RWPE1 (cell line): ENCODE measurements around the gene SRSF9.
"Not testable (repeated sequence)": the region's sequence is repeated elsewhere in the genome, so short reads cannot be mapped to it uniquely, and the experiment has no call there.

ENCODE experiments used
- CTCF ChIA-PET: fragments of 350-600 bp; sonication (Branson Sonifier 250); formaldehyde crosslinking; extraction: SDS; loops from one replicate; lab custom pipeline; 2021; lab: Yijun Ruan, JAX
- POLR2A ChIA-PET: fragments of 400-600 bp; formaldehyde crosslinking; extraction: SDS; loops from one replicate; lab custom pipeline; 2020; ENCODE audit warnings: antibody characterized with exemption; ENCODE audit not compliant: low non-redundant PET; lab: Yijun Ruan, JAX
- DNase-seq: peaks from one replicate; pipeline ENCODE4 v3.0.0; 2012; ENCODE audit warnings: low spot score
- H3K27ac ChIP-seq: fragments of 450-650 bp; 2 replicates; pipeline ENCODE4 v1.5.1; 2017
- TF ChIP-seq, protein P1 (sequence below): fragments of 450-650 bp; conservative IDR thresholded peaks from 2 replicates; pipeline ENCODE4 v1.5.1; 2017; ENCODE audit warnings: low read depth, mild to moderate bottlenecking

SRSF9 gene, protein sequence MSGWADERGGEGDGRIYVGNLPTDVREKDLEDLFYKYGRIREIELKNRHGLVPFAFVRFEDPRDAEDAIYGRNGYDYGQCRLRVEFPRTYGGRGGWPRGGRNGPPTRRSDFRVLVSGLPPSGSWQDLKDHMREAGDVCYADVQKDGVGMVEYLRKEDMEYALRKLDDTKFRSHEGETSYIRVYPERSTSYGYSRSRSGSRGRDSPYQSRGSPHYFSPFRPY

DNA sequence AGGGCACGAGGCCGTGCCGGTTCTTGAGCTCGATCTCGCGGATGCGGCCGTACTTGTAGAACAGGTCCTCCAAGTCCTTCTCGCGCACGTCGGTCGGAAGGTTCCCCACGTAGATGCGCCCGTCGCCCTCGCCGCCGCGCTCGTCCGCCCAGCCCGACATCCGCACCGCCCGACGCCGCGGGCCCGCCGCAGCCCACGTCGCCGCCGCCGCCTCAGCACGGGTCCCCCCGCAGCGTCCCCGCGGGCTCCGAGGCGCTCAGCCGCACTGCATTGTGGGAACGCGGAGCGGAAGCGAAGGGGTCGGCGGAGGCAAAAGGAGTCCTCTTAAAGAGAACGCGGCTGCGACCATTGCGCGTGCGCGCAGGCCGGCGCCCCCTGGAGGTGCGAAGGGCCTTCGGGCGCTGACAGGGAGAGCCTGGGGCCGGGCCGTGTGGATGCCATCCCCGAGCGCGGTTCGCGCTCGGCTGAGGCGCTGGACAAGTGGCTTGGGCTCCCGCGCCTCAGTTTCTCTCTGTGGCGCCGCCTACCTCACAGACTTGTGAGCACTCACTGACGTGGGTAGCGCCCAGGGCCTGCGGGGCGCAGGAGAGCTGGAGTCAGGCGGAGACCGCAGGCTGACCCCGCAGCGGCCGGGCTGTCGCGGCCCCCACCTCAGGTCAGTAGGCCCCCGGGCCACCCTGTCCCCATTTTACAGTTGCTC, at the start of gene SRSF9:
TSS of gene SRSF9 (minus strand) at position 299 of the 700 bp plus-strand sequence. CDS start at position 160, 139 bp downstream.
- POLR2A ChIA-PET: interaction anchor here (0.5 kb wide), 1 partner anchor 14 kb away, joined by 3 read pairs; no protein-coding TSS in a partner anchor
- peak; percentile 98 for DNase-seq
- CTCF ChIA-PET: interaction anchor here (0.6 to 1.6 kb wide), 7 partner anchors 10 to 81 kb away, joined by 3 to 4 read pairs (median 3); no protein-coding TSS in a partner anchor
- peak within 1 kb of the TSS; percentile 87 for H3K27ac ChIP-seq
- TF ChIP-seq, protein P1, sequence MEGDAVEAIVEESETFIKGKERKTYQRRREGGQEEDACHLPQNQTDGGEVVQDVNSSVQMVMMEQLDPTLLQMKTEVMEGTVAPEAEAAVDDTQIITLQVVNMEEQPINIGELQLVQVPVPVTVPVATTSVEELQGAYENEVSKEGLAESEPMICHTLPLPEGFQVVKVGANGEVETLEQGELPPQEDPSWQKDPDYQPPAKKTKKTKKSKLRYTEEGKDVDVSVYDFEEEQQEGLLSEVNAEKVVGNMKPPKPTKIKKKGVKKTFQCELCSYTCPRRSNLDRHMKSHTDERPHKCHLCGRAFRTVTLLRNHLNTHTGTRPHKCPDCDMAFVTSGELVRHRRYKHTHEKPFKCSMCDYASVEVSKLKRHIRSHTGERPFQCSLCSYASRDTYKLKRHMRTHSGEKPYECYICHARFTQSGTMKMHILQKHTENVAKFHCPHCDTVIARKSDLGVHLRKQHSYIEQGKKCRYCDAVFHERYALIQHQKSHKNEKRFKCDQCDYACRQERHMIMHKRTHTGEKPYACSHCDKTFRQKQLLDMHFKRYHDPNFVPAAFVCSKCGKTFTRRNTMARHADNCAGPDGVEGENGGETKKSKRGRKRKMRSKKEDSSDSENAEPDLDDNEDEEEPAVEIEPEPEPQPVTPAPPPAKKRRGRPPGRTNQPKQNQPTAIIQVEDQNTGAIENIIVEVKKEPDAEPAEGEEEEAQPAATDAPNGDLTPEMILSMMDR: peak; percentile 88

DNA sequence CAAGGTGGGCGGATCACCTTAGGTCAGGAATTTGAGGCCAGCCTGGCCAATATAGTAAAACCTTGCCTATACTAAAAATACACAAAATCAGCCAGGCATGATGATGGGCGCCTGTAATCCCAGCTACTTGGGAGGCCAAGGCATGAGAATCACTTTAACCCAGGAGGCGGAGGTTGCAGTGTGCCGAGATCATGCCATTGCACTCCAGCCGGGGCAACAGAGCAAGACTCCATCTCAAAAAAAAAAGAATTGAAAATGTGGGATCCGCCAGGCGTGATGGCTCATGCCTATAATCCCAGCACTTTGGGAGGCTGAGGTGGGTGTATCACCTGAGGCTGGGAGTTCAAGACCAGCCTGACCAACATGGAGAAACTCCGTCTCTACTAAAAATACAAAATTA, 49.8 kb upstream of the SRSF9 start:
- DNase-seq, H3K27ac ChIP-seq, POLR2A ChIA-PET: not testable (repeated sequence)
- CTCF ChIA-PET: interaction anchor here (0.6 kb wide), 1 partner anchor 173 kb away, joined by 6 read pairs; no protein-coding TSS in a partner anchor

DNA sequence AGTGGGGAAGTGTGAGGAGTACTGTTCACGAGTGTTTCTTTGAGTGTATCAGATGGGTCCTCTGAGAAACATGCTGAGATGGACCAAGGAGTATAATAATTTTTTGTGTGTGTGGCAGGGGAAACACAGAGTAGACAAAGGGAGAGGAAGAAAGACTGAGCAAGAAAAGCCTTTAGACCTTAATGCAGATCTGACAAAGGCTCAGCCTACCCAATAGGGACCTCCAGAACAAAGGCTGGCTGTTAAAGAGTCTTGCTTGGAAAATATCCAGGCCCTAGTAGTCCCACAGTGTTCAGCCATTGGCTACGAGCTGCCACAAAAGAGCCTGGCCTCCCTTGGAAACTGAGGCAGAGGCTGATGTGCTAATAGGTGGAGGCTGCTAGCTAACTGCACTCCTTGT, 45.9 kb upstream of the SRSF9 start:
- CTCF ChIA-PET: interaction anchor here (0.6 kb wide), 1 partner anchor 185 kb away, joined by 3 read pairs; no protein-coding TSS in a partner anchor
- TF ChIP-seq, protein P1: no peak
- POLR2A ChIA-PET: no interaction called here
- no peak for DNase-seq
- H3K27ac ChIP-seq: no peak overlapping the region

DNA sequence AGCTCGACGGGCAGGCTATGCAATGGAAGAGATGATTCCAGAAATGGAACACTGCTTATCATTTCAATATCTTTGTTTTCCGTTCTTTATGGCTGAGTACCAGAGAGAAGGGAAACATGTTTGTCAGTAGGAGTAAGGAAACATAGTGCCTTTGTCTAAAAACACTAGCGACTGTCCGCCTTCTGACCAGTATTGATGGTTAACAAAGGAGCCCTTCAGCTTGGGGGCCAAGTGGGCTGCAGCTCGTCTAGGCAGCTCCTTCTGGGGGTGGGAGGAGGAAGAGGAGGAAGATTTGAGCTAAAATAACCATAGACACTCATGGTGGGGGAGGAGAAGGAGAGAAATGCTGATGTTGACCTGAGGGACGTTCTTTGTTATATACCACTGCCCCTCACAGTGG, 44.5 kb upstream of the SRSF9 start:
- POLR2A ChIA-PET: no interaction called here
- CTCF ChIA-PET: no interaction called here
- DNase-seq: no peak
- TF ChIP-seq, protein P1: no peak
- no peak overlapping the region for H3K27ac ChIP-seq

DNA sequence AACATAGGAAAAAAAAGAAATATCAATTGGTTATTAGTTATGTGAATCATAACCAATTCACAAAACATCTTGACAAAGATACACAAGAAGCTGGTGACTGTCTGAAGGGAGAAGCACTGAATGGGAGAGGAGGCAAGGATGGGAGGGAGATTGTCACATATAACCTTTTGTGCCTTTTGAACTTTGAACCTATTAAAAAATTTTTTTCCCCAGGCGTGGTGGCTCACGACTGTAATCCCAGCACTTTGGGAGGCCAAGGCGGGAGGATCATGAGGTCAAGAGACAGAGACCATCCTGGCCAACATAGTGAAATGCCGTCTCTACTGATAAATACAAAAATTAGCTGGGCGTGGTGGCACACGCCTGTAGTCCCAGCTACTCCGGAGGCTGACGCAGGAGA, 39.0 kb upstream of the SRSF9 start:
- POLR2A ChIA-PET: interaction anchor here (0.6 kb wide), 1 partner anchor 9 kb away, joined by 4 read pairs; no protein-coding TSS in a partner anchor
- TF ChIP-seq, protein P1: no peak
- H3K27ac ChIP-seq: no peak overlapping the region
- DNase-seq: no peak
- CTCF ChIA-PET: interaction anchor here (1.5 kb wide), 1 partner anchor 39 kb away, joined by 3 read pairs; the partner anchor contains the start of gene SRSF9

DNA sequence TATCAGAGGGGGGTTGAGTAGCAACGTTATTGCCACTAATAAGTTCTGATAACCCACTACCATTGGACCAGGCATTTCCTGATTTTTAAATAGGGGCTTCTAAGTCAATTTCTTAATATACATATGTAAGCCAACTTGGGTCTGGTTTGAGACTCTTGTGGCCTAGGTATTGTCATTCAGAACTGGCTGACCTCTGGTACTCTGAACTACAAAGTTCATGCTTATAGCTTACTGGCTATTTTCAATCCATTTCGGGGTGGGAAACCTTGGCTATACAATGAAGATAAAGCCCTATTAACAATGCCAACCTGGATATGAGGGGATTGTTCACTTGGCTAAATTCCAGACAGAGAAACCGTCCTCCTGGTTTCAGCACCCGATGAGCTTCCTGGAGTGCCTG, 35.0 kb upstream of the SRSF9 start:
- ChIA-PET CTCF (no interaction called here), POLR2A (no interaction called here)
- TF ChIP-seq, protein P1: no peak
- no peak for DNase-seq
- no peak overlapping the region for H3K27ac ChIP-seq
